H9 (cell line): ENCODE results near the gene GRIFIN. TPM values are rescaled to one million over a fixed set of nuclear protein-coding genes. Genes with fewer than 3 reads are reported as not detected.

Experiments used
- DNase-seq: peaks from one replicate; pipeline ENCODE4 v3.0.0-alpha.2; 2017
- H2AFZ ChIP-seq: one replicate; pipeline ENCODE4 v1.6.1; 2013; ENCODE audit warnings: mild to moderate bottlenecking, low read length, control low read depth, moderate library complexity
- H2AK5ac ChIP-seq: 2 replicates; pipeline ENCODE4 v1.6.1; 2013; ENCODE audit warnings: low read length, control low read depth, mixed read lengths; ENCODE audit not compliant: insufficient read length
- H2BK120ac ChIP-seq: one replicate; pipeline ENCODE4 v1.6.1; 2013; ENCODE audit warnings: low read depth, mild to moderate bottlenecking, low read length, control low read depth, inconsistent platforms; ENCODE audit not compliant: poor library complexity, severe bottlenecking
- H2BK12ac ChIP-seq: 2 replicates; pipeline ENCODE4 v1.6.1; 2013; ENCODE audit warnings: low read length, control low read depth, mixed read lengths, low read depth; ENCODE audit not compliant: insufficient read length
- H2BK15ac ChIP-seq: 2 replicates; pipeline ENCODE4 v1.6.1; 2013; ENCODE audit warnings: low read depth, low read length, control low read depth
- H2BK20ac ChIP-seq: one replicate; pipeline ENCODE4 v1.6.1; 2013; ENCODE audit warnings: low read depth, mild to moderate bottlenecking, low read length, control low read depth, inconsistent platforms; ENCODE audit not compliant: poor library complexity, severe bottlenecking
- H2BK5ac ChIP-seq: 2 replicates; pipeline ENCODE4 v1.6.1; 2013; ENCODE audit warnings: low read length, control low read depth, mixed read lengths; ENCODE audit not compliant: insufficient read length
- H3K14ac ChIP-seq: 2 replicates; pipeline ENCODE4 v1.6.1; 2013; ENCODE audit warnings: low read length, control low read depth; ENCODE audit not compliant: insufficient read depth
- H3K18ac ChIP-seq: 2 replicates; pipeline ENCODE4 v1.6.1; 2013; ENCODE audit warnings: low read depth, mild to moderate bottlenecking, mixed read lengths, low read length, control low read depth; ENCODE audit not compliant: insufficient read length
- H3K23ac ChIP-seq: 2 replicates; pipeline ENCODE4 v1.6.1; 2013; ENCODE audit warnings: low read length, control low read depth, mixed read lengths, low read depth; ENCODE audit not compliant: insufficient read length
- H3K23me2 ChIP-seq: 2 replicates; pipeline ENCODE4 v1.6.1; 2013; ENCODE audit warnings: low read depth, mild to moderate bottlenecking, mixed read lengths, low read length, control low read depth; ENCODE audit not compliant: insufficient read length, poor library complexity, severe bottlenecking
- H3K27ac ChIP-seq: 2 replicates; pipeline ENCODE4 v1.5.1; 2013; ENCODE audit warnings: low read length, control low read depth, mixed read lengths, low read depth; ENCODE audit not compliant: insufficient read length
- H3K27me3 ChIP-seq: 2 replicates; pipeline ENCODE4 v1.6.1; 2013; ENCODE audit warnings: low read length, control low read depth, inconsistent platforms; ENCODE audit not compliant: insufficient read depth
- H3K4ac ChIP-seq: 2 replicates; pipeline ENCODE4 v1.6.1; 2013; ENCODE audit warnings: low read depth, mild to moderate bottlenecking, control low read depth, inconsistent platforms, low read length, moderate library complexity
- H3K4me1 ChIP-seq: 2 replicates; pipeline ENCODE4 v1.6.1; 2013; ENCODE audit warnings: low read length, control low read depth, inconsistent platforms; ENCODE audit not compliant: insufficient read depth
- H3K4me2 ChIP-seq: 2 replicates; pipeline ENCODE4 v1.6.1; 2013; ENCODE audit warnings: low read length, control low read depth, mixed read lengths; ENCODE audit not compliant: insufficient read length, insufficient read depth
- H3K56ac ChIP-seq: 2 replicates; pipeline ENCODE4 v1.6.1; 2013; ENCODE audit warnings: low read depth, mild to moderate bottlenecking, mixed read lengths, low read length, control low read depth; ENCODE audit not compliant: insufficient read length
- H3K79me1 ChIP-seq: 2 replicates; pipeline ENCODE4 v1.6.1; 2013; ENCODE audit warnings: low read depth, mild to moderate bottlenecking, moderate library complexity, low read length, control low read depth, inconsistent platforms; ENCODE audit not compliant: insufficient read depth, poor library complexity, severe bottlenecking
- H3K79me2 ChIP-seq: 2 replicates; pipeline ENCODE4 v1.6.1; 2013; ENCODE audit warnings: low read length, control low read depth, inconsistent platforms; ENCODE audit not compliant: insufficient read depth
- H3K9ac ChIP-seq: 2 replicates; pipeline ENCODE4 v1.6.1; 2013; ENCODE audit warnings: low read length, control low read depth, mixed read lengths; ENCODE audit not compliant: insufficient read length; ENCODE audit errors: extremely low read depth
- H3K9me3 ChIP-seq: one replicate; pipeline ENCODE4 v1.6.1; 2013; ENCODE audit warnings: low read depth, low read length, inconsistent platforms; ENCODE audit not compliant: control insufficient read depth
- H3T11ph ChIP-seq: one replicate; pipeline ENCODE4 v1.6.1; 2013; ENCODE audit warnings: mild to moderate bottlenecking, low read length, control low read depth, inconsistent platforms
- H4K20me1 ChIP-seq: one replicate; pipeline ENCODE4 v1.6.1; 2013; ENCODE audit not compliant: control insufficient read depth, insufficient read length, insufficient read depth
- H4K5ac ChIP-seq: 2 replicates; pipeline ENCODE4 v1.6.1; 2013; ENCODE audit warnings: low read depth, mild to moderate bottlenecking, mixed read lengths, low read length, control low read depth; ENCODE audit not compliant: insufficient read length
- H4K8ac ChIP-seq: replicated peaks from 2 replicates; pipeline ENCODE4 v1.6.1; 2013; ENCODE audit warnings: low read length, control low read depth, mixed read lengths, low read depth; ENCODE audit not compliant: insufficient read length
- H4K91ac ChIP-seq: 2 replicates; pipeline ENCODE4 v1.6.1; 2013; ENCODE audit warnings: low read depth, mild to moderate bottlenecking, moderate library complexity, mixed read lengths, low read length, control low read depth; ENCODE audit not compliant: insufficient read length
- H3K27ac Mint-ChIP-seq, 3 experiments: 2 replicates in 2 of 3; 3 replicates in 1 of 3; pipeline ENCODE4 v1.8.0; 2020 to 2021; ENCODE audit warnings: mixed read lengths in 3 of 3, mild to moderate bottlenecking in 1 of 3, moderate library complexity in 1 of 3
- H3K27me3 Mint-ChIP-seq: 2 replicates; pipeline ENCODE4 v1.8.0; 2021; ENCODE audit warnings: low read depth, mild to moderate bottlenecking, moderate library complexity, mixed read lengths
- H3K36me3 Mint-ChIP-seq, 3 experiments: 2 replicates in 2 of 3; 3 replicates in 1 of 3; pipeline ENCODE4 v1.8.0; 2020 to 2021; ENCODE audit warnings: low read depth in 3 of 3, mixed read lengths in 3 of 3; ENCODE audit not compliant: insufficient read depth in 1 of 3
- H3K4me1 Mint-ChIP-seq, 2 experiments: 2 replicates each; pipeline ENCODE4 v1.8.0; 2020; ENCODE audit warnings: mixed read lengths in 2 of 2
- H3K4me3 Mint-ChIP-seq, 2 experiments: 2 replicates in 1 of 2; 3 replicates in 1 of 2; pipeline ENCODE4 v1.8.0; 2020 to 2021; ENCODE audit warnings: mild to moderate bottlenecking in 2 of 2, mixed read lengths in 2 of 2, moderate library complexity in 1 of 2
- H3K9me3 Mint-ChIP-seq, 2 experiments: 2 replicates in 1 of 2; 3 replicates in 1 of 2; pipeline ENCODE4 v1.8.0; 2020; ENCODE audit warnings: mild to moderate bottlenecking in 2 of 2, mixed read lengths in 2 of 2, moderate library complexity in 1 of 2
- WGBS: extraction: QIAGEN DNeasy Blood & Tissue Kit; methylation state at CpG from one replicate; pipeline ENCODE4 v1.1.7; 2013; ENCODE audit warnings: missing lambda C conversion rate, low lambda C conversion rate, mixed read lengths; ENCODE audit not compliant: insufficient read length; ENCODE audit errors: extremely low coverage; 5-methylcytosine and 5-hydroxymethylcytosine counted together
- total RNA-seq: library from RNA; stranded (reverse); gene quantifications from 2 replicates; pipeline ENCODE4 v1.2.1, GENCODE V29; 2021
- TF ChIP-seq, protein P1 (sequence below): fragments of 200-600 bp; sonication (generic); conservative IDR thresholded peaks from 3 replicates; pipeline ENCODE4 v1.8.0; 2021; ENCODE audit warnings: antibody characterized with exemption, mild to moderate bottlenecking

Gene GRIFIN
- total RNA-seq, 1 experiment from 2014 or later: not detected

DNA sequence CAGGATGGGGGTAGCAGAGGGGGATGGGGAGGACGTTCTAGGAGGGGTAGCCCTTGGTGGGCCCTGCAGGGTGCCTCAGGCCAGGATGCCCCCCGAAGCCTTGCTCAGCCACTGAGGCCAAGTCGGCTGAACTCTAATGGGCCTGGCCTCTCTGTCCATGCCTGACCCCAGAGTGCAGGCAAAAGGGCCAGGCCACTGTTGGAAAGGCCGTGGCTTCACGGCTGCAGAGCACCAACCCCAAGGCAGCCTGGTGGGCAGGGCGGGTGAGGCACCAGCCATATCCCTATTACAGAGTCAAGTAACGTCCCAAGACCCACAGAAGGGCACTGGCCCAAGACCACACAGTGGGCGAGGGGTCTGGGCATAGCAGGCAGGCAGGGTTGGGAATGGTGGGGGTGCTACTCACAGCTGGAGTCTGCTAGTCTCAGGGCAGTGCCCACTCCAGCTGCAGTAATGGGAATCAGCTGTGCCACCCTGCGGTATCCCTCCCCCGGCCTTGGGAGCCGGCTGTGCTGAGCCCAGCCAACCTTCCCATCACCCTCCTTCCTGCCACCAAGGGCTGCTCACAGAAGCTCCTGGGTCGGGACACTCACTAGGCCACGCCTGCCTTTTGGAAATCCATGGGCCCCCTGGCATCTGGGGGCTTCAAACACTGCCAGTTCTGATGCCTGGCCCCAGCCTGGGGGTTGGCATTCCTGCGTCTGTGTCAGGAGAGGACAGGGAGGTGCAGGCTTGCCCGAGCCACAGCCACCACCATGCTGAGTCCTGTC, 39.4 kb upstream of the GRIFIN start:
- no peak overlapping the region for H3K23ac ChIP-seq
- H2BK15ac ChIP-seq: no peak overlapping the region
- H2BK12ac ChIP-seq: no peak overlapping the region
- WGBS: no CpG with 5 or more reads among the region's 15 CpGs
- no peak for DNase-seq
- H2BK20ac ChIP-seq: no peak overlapping the region
- no peak overlapping the region for H2AFZ ChIP-seq
- TF ChIP-seq, protein P1, sequence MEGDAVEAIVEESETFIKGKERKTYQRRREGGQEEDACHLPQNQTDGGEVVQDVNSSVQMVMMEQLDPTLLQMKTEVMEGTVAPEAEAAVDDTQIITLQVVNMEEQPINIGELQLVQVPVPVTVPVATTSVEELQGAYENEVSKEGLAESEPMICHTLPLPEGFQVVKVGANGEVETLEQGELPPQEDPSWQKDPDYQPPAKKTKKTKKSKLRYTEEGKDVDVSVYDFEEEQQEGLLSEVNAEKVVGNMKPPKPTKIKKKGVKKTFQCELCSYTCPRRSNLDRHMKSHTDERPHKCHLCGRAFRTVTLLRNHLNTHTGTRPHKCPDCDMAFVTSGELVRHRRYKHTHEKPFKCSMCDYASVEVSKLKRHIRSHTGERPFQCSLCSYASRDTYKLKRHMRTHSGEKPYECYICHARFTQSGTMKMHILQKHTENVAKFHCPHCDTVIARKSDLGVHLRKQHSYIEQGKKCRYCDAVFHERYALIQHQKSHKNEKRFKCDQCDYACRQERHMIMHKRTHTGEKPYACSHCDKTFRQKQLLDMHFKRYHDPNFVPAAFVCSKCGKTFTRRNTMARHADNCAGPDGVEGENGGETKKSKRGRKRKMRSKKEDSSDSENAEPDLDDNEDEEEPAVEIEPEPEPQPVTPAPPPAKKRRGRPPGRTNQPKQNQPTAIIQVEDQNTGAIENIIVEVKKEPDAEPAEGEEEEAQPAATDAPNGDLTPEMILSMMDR: no peak
- no peaks in the 10 kb centered on the region; the same call in 1 of the 2 replicates for H3K27me3 ChIP-seq
- H3K56ac ChIP-seq: no peak overlapping the region
- H3K18ac ChIP-seq: no peak overlapping the region
- no peak overlapping the region for H3K4me3 Mint-ChIP-seq
- no peaks in the 10 kb centered on the region for H3K36me3 Mint-ChIP-seq
- no peak overlapping the region for H3K9ac ChIP-seq
- H3K9me3 ChIP-seq: no peaks in the 10 kb centered on the region
- no peak overlapping the region for H3K4ac ChIP-seq
- H3K9me3 Mint-ChIP-seq: no peaks in the 10 kb centered on the region
- H4K8ac ChIP-seq: no peak overlapping the region
- no peak overlapping the region for H3K4me2 ChIP-seq
- peaks cover 4% of the 10 kb centered on the region; the same call in 1 of the 2 replicates for H3K4me1 ChIP-seq
- H2AK5ac ChIP-seq: no peak overlapping the region
- no peak overlapping the region for H2BK5ac ChIP-seq
- H3K23me2 ChIP-seq: peaks cover 10% of the 10 kb centered on the region
- H2BK120ac ChIP-seq: no peak overlapping the region
- H3K27ac ChIP-seq: no peak overlapping the region
- H4K5ac ChIP-seq: no peak overlapping the region
- no peak overlapping the region for H3K14ac ChIP-seq
- H4K91ac ChIP-seq: no peak overlapping the region
- H3K27me3 Mint-ChIP-seq: peaks cover 23% of the 10 kb centered on the region
- H3T11ph ChIP-seq: no peak overlapping the region
- no peaks in the 10 kb centered on the region for H3K79me1 ChIP-seq
- H4K20me1 ChIP-seq: no peaks in the 10 kb centered on the region
- peaks cover 30 to 37% of the 10 kb centered on the region in 2 experiments for H3K4me1 Mint-ChIP-seq
- no peaks in the 10 kb centered on the region for H3K79me2 ChIP-seq
- no peak overlapping the region for H3K27ac Mint-ChIP-seq
